Prostate gland (tissue), 2 donors: ENCODE measurements around the gene TOR1B.

Experiments used
- POLR2A ChIP-seq: fragments of 450-650 bp; IDR thresholded peaks from one replicate; pipeline ENCODE4 v1.6.1; 2016; ENCODE audit warnings: antibody characterized with exemption, mild to moderate bottlenecking
- POLR2AphosphoS5 ChIP-seq: sonication (generic); formaldehyde crosslinking; IDR thresholded peaks from one replicate; pipeline ENCODE4 v1.6.1; 2017; ENCODE audit warnings: antibody characterized with exemption
- TF ChIP-seq, protein P1 (sequence below), 4 experiments: fragments of 200-600 bp in 2 of 4; fragments of 450-650 bp in 2 of 4; sonication (generic) in 2 of 4; IDR thresholded peaks; 1 replicate in 3 of 4; 2 replicates in 1 of 4; pipeline ENCODE4 v1.5.1; 2016 to 2019; ENCODE audit warnings: antibody characterized with exemption in 4 of 4, mild to moderate bottlenecking in 2 of 4, moderate library complexity in 2 of 4

GRCh38 chr9:129823935-129824601 lies 21.1 kb downstream of the TOR1B start, which contains the start of gene TOR1A:
- TF ChIP-seq, protein P1, sequence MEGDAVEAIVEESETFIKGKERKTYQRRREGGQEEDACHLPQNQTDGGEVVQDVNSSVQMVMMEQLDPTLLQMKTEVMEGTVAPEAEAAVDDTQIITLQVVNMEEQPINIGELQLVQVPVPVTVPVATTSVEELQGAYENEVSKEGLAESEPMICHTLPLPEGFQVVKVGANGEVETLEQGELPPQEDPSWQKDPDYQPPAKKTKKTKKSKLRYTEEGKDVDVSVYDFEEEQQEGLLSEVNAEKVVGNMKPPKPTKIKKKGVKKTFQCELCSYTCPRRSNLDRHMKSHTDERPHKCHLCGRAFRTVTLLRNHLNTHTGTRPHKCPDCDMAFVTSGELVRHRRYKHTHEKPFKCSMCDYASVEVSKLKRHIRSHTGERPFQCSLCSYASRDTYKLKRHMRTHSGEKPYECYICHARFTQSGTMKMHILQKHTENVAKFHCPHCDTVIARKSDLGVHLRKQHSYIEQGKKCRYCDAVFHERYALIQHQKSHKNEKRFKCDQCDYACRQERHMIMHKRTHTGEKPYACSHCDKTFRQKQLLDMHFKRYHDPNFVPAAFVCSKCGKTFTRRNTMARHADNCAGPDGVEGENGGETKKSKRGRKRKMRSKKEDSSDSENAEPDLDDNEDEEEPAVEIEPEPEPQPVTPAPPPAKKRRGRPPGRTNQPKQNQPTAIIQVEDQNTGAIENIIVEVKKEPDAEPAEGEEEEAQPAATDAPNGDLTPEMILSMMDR (IDR thresholded peaks at IDR 0.05): peak in 1 of 4 experiments; percentile 23
- TF ChIP-seq POLR2A: peak; percentile 46
- TF ChIP-seq POLR2AphosphoS5: peak; percentile 99
